ENCODE data around the gene SNX9.

Gene SNX9

DNA sequence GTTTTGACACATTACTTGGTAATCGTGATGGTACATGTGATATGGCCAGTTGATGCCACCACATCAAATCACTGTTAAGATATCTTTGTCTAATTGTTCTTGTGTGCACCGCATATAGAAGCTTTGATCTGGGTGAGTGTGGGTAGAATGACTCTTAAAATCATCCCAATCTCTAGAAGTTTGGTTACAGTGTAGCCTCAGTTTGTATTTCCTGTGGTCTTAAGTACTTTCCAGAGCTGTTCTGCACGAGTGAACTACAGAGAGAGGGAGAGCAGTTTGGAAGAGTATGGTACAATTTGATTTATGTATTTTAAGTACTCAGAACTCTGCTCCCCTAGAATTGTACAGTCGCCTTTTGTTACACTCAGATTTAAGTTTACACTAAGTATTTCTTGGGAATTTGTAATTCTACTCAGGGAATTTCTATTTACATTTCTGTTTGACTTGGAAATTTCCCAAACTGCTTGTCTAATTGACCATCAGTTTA, 37.5 kb downstream of the SNX9 start:
- TF ChIP-seq, protein P1, sequence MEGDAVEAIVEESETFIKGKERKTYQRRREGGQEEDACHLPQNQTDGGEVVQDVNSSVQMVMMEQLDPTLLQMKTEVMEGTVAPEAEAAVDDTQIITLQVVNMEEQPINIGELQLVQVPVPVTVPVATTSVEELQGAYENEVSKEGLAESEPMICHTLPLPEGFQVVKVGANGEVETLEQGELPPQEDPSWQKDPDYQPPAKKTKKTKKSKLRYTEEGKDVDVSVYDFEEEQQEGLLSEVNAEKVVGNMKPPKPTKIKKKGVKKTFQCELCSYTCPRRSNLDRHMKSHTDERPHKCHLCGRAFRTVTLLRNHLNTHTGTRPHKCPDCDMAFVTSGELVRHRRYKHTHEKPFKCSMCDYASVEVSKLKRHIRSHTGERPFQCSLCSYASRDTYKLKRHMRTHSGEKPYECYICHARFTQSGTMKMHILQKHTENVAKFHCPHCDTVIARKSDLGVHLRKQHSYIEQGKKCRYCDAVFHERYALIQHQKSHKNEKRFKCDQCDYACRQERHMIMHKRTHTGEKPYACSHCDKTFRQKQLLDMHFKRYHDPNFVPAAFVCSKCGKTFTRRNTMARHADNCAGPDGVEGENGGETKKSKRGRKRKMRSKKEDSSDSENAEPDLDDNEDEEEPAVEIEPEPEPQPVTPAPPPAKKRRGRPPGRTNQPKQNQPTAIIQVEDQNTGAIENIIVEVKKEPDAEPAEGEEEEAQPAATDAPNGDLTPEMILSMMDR (IDR thresholded peaks at IDR 0.05; ENCODE audit: insufficient read depth, low read length, missing control alignments), result no peak
- POLR2A ChIA-PET, result no interaction called here
- no peak for DNase-seq (ENCODE audit: low read depth, low spot score)
- CTCF ChIA-PET, result interaction anchor here (4.2 kb wide), 2 partner anchors 13 to 104 kb away, joined by 22 to 33 read pairs; no protein-coding TSS in a partner anchor
- H3K4me3 ChIP-seq (ENCODE audit: low read depth, low read length), result no peak overlapping the region

DNA sequence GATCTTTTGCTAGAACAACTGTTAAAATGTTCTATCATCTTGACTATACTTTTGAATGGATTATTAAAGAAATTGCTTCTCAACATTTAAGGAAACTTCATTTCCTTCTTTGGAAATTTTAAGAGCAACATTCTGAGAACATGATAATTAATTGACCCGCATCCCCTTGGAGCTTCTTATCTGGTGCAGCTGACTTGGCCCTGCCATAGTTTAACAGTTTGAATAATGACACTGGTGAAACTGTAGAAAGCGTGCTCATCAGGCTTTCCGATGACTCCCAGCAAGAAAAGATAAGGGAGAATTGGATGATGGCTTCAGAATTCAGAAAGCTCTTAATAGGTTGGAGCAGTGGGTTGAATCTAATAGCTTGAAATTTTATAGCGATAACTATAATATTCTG, 38.1 kb downstream of the SNX9 start:
- POLR2A ChIA-PET, result no interaction called here
- DNase-seq (ENCODE audit: low read depth, low spot score), result no peak
- no peak overlapping the region for H3K4me3 ChIP-seq (ENCODE audit: low read depth, low read length)
- TF ChIP-seq, protein P1 (IDR thresholded peaks at IDR 0.05; ENCODE audit: insufficient read depth, low read length, missing control alignments), result no peak
- CTCF ChIA-PET, result interaction anchor here (0.7 to 4.2 kb wide), 3 partner anchors 12 to 105 kb away, joined by 3 to 33 read pairs (median 22); no protein-coding TSS in a partner anchor

DNA sequence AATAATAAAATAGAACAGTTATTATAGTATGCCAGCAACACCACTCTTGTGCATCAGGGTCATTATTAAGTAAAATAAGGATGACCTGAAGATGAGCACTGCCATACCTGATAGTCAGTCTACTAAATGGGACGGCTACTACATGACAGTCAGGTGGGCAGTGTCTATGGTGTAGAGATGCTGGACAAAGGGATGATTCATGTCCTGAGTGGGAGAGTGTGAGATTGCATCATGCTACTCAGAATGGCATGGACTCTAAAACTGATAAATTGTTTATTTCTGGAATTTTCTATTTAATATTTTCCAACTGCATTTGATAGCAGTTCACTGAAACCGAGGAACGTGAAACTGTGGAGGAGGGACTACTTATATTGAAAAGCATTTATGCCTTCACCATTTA, 38.8 kb downstream of the SNX9 start:
- H3K4me3 ChIP-seq (ENCODE audit: low read depth, low read length), result no peak overlapping the region
- TF ChIP-seq, protein P1 (IDR thresholded peaks at IDR 0.05; ENCODE audit: insufficient read depth, low read length, missing control alignments), result no peak
- ChIA-PET POLR2A (no interaction called here), CTCF (interaction anchor here (4.2 kb wide), 2 partner anchors 12 to 106 kb away, joined by 22 to 33 read pairs; no protein-coding TSS in a partner anchor)
- no peak for DNase-seq (ENCODE audit: low read depth, low spot score)

DNA sequence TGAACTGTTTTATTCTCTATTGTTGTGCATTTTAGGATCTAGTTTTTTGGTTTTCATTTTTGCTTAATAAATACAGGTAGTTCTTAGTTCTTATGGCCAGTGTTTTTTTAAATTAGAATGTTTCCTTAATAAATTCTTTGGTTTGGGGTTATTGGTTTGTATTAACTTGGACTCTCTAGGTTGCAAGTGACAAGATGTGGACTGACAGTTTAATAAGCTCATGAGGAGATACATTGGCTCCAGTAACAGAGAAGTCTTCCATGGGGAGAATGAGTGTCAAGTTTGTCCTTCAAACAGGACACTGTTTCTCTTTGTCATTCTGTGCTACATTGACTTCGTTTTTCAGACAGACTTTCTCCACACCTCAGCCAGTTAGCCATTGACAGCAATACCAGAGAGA, 39.7 kb downstream of the SNX9 start:
- CTCF ChIA-PET, result interaction anchor here (0.6 to 4.2 kb wide), 5 partner anchors 11 to 209 kb away, joined by 3 to 33 read pairs (median 4); no protein-coding TSS in a partner anchor
- DNase-seq (ENCODE audit: low read depth, low spot score), result no peak
- POLR2A ChIA-PET, result no interaction called here
- H3K4me3 ChIP-seq (ENCODE audit: low read depth, low read length), result no peak overlapping the region
- TF ChIP-seq, protein P1 (IDR thresholded peaks at IDR 0.05; ENCODE audit: insufficient read depth, low read length, missing control alignments), result no peak

DNA sequence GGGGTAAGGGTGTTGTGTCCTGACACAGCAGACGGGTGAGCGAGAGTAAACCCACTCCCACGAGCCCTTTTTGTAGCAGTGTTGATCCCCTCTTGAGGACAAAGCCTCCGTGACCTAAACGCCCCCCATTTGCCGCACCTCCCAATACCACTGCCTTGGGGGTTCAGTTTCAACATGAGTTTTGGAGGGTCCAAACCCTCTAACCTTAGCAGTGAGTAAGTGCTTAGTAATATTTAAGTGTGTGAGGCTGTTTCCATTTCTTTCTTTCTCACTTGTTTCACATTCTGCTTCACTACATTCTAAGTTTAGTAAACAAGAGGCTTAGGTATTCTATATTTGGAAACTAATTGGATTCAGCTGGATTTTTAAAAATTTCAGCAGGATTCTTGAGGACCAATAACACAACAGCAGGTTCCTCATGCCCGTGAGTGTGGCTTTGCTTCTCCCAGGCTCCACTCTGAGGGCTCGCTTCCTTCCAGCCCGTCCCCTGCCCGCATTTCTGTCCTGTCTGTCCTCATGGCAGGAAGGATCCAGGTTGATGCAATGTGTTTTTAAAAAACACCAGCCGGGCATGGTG, 41.2 kb downstream of the SNX9 start:
- H3K4me3 ChIP-seq (ENCODE audit: low read depth, low read length), result no peak overlapping the region
- ChIA-PET CTCF (interaction anchor here (1.3 to 4.2 kb wide), 3 partner anchors 9 to 108 kb away, joined by 5 to 33 read pairs (median 22); no protein-coding TSS in a partner anchor), POLR2A (no interaction called here)
- no peak for DNase-seq (ENCODE audit: low read depth, low spot score)
- TF ChIP-seq, protein P1 (IDR thresholded peaks at IDR 0.05; ENCODE audit: insufficient read depth, low read length, missing control alignments), result no peak

DNA sequence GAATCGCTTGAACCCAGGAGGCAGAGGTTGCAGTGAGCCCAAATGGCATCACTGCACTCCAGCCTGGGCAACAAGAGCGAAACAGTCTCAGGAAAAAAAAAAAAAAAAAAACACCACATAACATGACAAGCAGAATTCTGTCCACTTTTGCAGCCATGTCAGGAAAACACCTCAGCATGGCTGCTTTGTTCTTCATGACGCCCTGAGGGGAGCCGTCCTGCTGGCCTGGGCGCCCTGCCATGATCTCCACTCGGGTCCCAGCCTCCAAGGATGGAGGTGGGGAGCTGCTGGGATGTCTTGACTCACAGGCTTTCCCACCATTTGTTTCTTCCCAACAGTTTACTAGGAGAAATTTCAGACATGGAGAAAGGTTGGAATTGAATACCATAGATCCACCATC, 42.2 kb downstream of the SNX9 start:
- DNase-seq (ENCODE audit: low read depth, low spot score), result no peak
- ChIA-PET POLR2A (no interaction called here), CTCF (interaction anchor here (1.3 kb wide), 1 partner anchor 8 kb away, joined by 5 read pairs; no protein-coding TSS in a partner anchor)
- TF ChIP-seq, protein P1 (IDR thresholded peaks at IDR 0.05; ENCODE audit: insufficient read depth, low read length, missing control alignments), result no peak
- no peak overlapping the region for H3K4me3 ChIP-seq (ENCODE audit: low read depth, low read length)

Measured in AG04449 (cell line).